HepG2 (cell line): ENCODE measurements around the gene ITCH. TPM values are rescaled to one million over a fixed set of nuclear protein-coding genes. Genes with fewer than 3 reads are reported as not detected.
A peak's percentile ranks its signal among the peaks of the same experiment; 100 is the strongest.

ENCODE experiments used
- E2F1 ChIP-seq: sonication (generic); formaldehyde crosslinking; IDR thresholded peaks from 2 replicates; pipeline ENCODE4 v1.5.0; 2020; ENCODE audit warnings: missing genetic modification reagents
- RNF2 ChIP-seq: fragments of 450-650 bp; conservative IDR thresholded peaks from 2 replicates; pipeline ENCODE4 v1.6.1; 2016; ENCODE audit warnings: low read depth
- SSRP1 ChIP-seq: IDR thresholded peaks from 2 replicates; pipeline ENCODE4 v1.6.1; 2016; ENCODE audit warnings: control low read depth
- TAF1 ChIP-seq: sonication (generic); formaldehyde crosslinking; IDR thresholded peaks from 2 replicates; pipeline ENCODE4 v1.4.0; 2020; ENCODE audit warnings: missing genetic modification reagents
- THYN1 ChIP-seq: sonication (generic); formaldehyde crosslinking; IDR thresholded peaks from 2 replicates; pipeline ENCODE4 v1.8.1; 2023; ENCODE audit warnings: low read depth, mild to moderate bottlenecking, moderate library complexity, missing genetic modification reagents, borderline replicate concordance
- ZNF350 ChIP-seq: sonication (generic); formaldehyde crosslinking; IDR thresholded peaks from 2 replicates; pipeline ENCODE4 v1.4.0; 2020; ENCODE audit warnings: mild to moderate bottlenecking, low read depth, missing genetic modification reagents, borderline replicate concordance
- ZNF367 ChIP-seq: sonication (generic); formaldehyde crosslinking; IDR thresholded peaks from 2 replicates; pipeline ENCODE4 v1.4.0; 2020; ENCODE audit warnings: missing genetic modification reagents, borderline replicate concordance
- ZNF589 ChIP-seq: sonication (generic); formaldehyde crosslinking; conservative IDR thresholded peaks from 2 replicates; pipeline ENCODE4 v1.8.0; 2022; ENCODE audit warnings: mild to moderate bottlenecking, moderate library complexity, missing genetic modification reagents
- ZNF724P ChIP-seq: sonication (generic); formaldehyde crosslinking; IDR thresholded peaks from 2 replicates; pipeline ENCODE4 v1.8.0; 2022; ENCODE audit warnings: missing genetic modification reagents, borderline replicate concordance
- ZNF749 ChIP-seq: sonication (generic); formaldehyde crosslinking; IDR thresholded peaks from 2 replicates; pipeline ENCODE4 v1.8.0; 2022; ENCODE audit warnings: mild to moderate bottlenecking, missing genetic modification reagents, moderate library complexity, borderline replicate concordance
- polyA plus RNA-seq, 8 experiments: library from polyadenylated mRNA; depleted of rRNA in 3 of 8; stranded (reverse) in 7 of 8; unstranded in 1 of 8; fragments of >200 nt; fragmentation: Illumina TruSeq in 4 of 8; extraction: Trizol in 4 of 8; gene quantifications; 2 replicates each; pipeline versions ENCODE4 v1.2.1 to v1.2.3, GENCODE V29; 2011 to 2016; ENCODE audit warnings: low read depth in 4 of 8, missing spikeins in 1 of 8, mixed read lengths in 1 of 8; ENCODE audit not compliant: insufficient read depth in 1 of 8
- total RNA-seq, 5 experiments: library from RNA; depleted of rRNA; stranded (reverse); fragments of >200 nt; fragmentation: Illumina TruSeq; extraction: Trizol; gene quantifications; 2 replicates each; pipeline ENCODE4 v1.2.3, GENCODE V29; 2016; ENCODE audit warnings: low read depth in 1 of 5
- TF ChIP-seq, protein P1 (sequence below), 2 experiments: sonication (generic) in 1 of 2; formaldehyde crosslinking in 1 of 2; IDR thresholded peaks; 2 replicates each; pipeline versions ENCODE4 v1.6.1 to v1.9.0; 2014 to 2022; ENCODE audit warnings: antibody characterized with exemption in 1 of 2, borderline replicate concordance in 1 of 2, inconsistent platforms in 1 of 2, low read depth in 1 of 2, missing genetic modification reagents in 1 of 2
- TF ChIP-seq, protein P2 (sequence below): sonication (generic); formaldehyde crosslinking; IDR thresholded peaks from 2 replicates; pipeline ENCODE4 v1.9.0; 2021; ENCODE audit warnings: missing genetic modification reagents, borderline replicate concordance
- TF ChIP-seq, protein P3 (sequence below): sonication (generic); formaldehyde crosslinking; IDR thresholded peaks from 2 replicates; pipeline ENCODE4 v1.4.0; 2020; ENCODE audit warnings: missing genetic modification reagents
- TF ChIP-seq, protein P4 (sequence below): sonication (generic); formaldehyde crosslinking; IDR thresholded peaks from 2 replicates; pipeline ENCODE4 v1.8.1; 2023; ENCODE audit warnings: missing genetic modification reagents, inconsistent platforms, borderline replicate concordance

Gene ITCH
- total and polyA plus RNA-seq, 2 of the 13 experiments (the other 11 are each of a cell fraction or from before 2014, with no cell fraction given): 20.5 to 112 TPM

GRCh38 chr20:34407962-34408474 is 44.9 kb downstream of the ITCH start (continued):
- TF ChIP-seq ZNF724P (CRISPR knock-in tag) (peak; percentile 84; the same call in 1 of the 2 replicates), ZNF367 (CRISPR knock-in tag) (peak; percentile 83; the same call in 1 of the 2 replicates), TAF1 (CRISPR knock-in tag) (no peak), ZNF749 (no peak; the same call in 1 of the 2 replicates), ZNF589 (CRISPR knock-in tag) (0 out of 2 replicates have a peak, but pooled peaks have one; percentile 32), SSRP1 (CRISPR knock-in tag) (peak; percentile 98), THYN1 (CRISPR knock-in tag) (0 out of 2 replicates have a peak, but pooled peaks have one; percentile 69), RNF2 (no peak), E2F1 (peak; percentile 41; the same call in 1 of the 2 replicates), ZNF350 (CRISPR knock-in tag) (peak; percentile 97)
- TF ChIP-seq, protein P1, sequence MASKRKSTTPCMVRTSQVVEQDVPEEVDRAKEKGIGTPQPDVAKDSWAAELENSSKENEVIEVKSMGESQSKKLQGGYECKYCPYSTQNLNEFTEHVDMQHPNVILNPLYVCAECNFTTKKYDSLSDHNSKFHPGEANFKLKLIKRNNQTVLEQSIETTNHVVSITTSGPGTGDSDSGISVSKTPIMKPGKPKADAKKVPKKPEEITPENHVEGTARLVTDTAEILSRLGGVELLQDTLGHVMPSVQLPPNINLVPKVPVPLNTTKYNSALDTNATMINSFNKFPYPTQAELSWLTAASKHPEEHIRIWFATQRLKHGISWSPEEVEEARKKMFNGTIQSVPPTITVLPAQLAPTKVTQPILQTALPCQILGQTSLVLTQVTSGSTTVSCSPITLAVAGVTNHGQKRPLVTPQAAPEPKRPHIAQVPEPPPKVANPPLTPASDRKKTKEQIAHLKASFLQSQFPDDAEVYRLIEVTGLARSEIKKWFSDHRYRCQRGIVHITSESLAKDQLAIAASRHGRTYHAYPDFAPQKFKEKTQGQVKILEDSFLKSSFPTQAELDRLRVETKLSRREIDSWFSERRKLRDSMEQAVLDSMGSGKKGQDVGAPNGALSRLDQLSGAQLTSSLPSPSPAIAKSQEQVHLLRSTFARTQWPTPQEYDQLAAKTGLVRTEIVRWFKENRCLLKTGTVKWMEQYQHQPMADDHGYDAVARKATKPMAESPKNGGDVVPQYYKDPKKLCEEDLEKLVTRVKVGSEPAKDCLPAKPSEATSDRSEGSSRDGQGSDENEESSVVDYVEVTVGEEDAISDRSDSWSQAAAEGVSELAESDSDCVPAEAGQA (IDR thresholded peaks at IDR 0.05; ENCODE audit: low read depth): peak; percentile 45; the same call in 1 of the 2 replicates
- TF ChIP-seq, protein P1 (CRISPR knock-in tag; IDR thresholded peaks at IDR 0.05; ENCODE audit: borderline replicate concordance): no peak
- TF ChIP-seq, protein P2, sequence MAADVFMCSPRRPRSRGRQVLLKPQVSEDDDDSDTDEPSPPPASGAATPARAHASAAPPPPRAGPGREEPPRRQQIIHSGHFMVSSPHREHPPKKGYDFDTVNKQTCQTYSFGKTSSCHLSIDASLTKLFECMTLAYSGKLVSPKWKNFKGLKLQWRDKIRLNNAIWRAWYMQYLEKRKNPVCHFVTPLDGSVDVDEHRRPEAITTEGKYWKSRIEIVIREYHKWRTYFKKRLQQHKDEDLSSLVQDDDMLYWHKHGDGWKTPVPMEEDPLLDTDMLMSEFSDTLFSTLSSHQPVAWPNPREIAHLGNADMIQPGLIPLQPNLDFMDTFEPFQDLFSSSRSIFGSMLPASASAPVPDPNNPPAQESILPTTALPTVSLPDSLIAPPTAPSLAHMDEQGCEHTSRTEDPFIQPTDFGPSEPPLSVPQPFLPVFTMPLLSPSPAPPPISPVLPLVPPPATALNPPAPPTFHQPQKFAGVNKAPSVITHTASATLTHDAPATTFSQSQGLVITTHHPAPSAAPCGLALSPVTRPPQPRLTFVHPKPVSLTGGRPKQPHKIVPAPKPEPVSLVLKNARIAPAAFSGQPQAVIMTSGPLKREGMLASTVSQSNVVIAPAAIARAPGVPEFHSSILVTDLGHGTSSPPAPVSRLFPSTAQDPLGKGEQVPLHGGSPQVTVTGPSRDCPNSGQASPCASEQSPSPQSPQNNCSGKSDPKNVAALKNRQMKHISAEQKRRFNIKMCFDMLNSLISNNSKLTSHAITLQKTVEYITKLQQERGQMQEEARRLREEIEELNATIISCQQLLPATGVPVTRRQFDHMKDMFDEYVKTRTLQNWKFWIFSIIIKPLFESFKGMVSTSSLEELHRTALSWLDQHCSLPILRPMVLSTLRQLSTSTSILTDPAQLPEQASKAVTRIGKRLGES (CRISPR knock-in tag): peak; percentile 30; the same call in 1 of the 2 replicates
- TF ChIP-seq, protein P3, sequence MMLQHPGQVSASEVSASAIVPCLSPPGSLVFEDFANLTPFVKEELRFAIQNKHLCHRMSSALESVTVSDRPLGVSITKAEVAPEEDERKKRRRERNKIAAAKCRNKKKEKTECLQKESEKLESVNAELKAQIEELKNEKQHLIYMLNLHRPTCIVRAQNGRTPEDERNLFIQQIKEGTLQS: peak; percentile 63; the same call in 1 of the 2 replicates
- TF ChIP-seq, protein P4, sequence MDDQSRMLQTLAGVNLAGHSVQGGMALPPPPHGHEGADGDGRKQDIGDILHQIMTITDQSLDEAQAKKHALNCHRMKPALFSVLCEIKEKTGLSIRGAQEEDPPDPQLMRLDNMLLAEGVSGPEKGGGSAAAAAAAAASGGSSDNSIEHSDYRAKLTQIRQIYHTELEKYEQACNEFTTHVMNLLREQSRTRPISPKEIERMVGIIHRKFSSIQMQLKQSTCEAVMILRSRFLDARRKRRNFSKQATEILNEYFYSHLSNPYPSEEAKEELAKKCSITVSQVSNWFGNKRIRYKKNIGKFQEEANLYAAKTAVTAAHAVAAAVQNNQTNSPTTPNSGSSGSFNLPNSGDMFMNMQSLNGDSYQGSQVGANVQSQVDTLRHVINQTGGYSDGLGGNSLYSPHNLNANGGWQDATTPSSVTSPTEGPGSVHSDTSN (CRISPR knock-in tag): no peak
